H1 (cell line): Measurements from ENCODE around the gene SLC1A6. TPM values are rescaled to one million over a fixed set of nuclear protein-coding genes. Genes with fewer than 3 reads are reported as not detected.

Experiments used
- CTCF ChIA-PET: fragments of 300-600 bp; sonication (Branson Sonifier 250); formaldehyde crosslinking; loops from one replicate; lab custom pipeline; 2021; ENCODE audit not compliant: partially characterized antibody; lab: Charles Lee
- POLR2A ChIA-PET: fragments of 300-600 bp; sonication (Branson Sonifier 250); formaldehyde crosslinking; loops from one replicate; lab custom pipeline; 2021; ENCODE audit warnings: inconsistent platforms; ENCODE audit not compliant: partially characterized antibody; lab: Charles Lee
- DNase-seq, 2 experiments: peaks; one replicate each; pipeline versions ENCODE4 v3.0.0 to v3.0.0-alpha.2; 2010 to 2022; ENCODE audit warnings: low spot score in 2 of 2, low read depth in 1 of 2, mixed read lengths in 1 of 2
- FAIRE-seq: peaks from 2 replicates; lab custom pipeline; 2011; peaks lifted over from hg19 to GRCh38; lab: Jason Lieb, UNC
- H2AFZ ChIP-seq: 2 replicates; pipeline ENCODE4 v1.8.1; 2012; ENCODE audit warnings: low read length, inconsistent platforms
- H2AK5ac ChIP-seq: 2 replicates; pipeline ENCODE4 v1.6.1; 2013; ENCODE audit warnings: low read depth, low read length
- H2BK120ac ChIP-seq: replicated peaks from 2 replicates; pipeline ENCODE3; 2013; ENCODE audit warnings: low read depth, low read length, inconsistent platforms
- H2BK12ac ChIP-seq: 2 replicates; pipeline ENCODE4 v1.6.1; 2013; ENCODE audit warnings: low read depth, low read length
- H2BK15ac ChIP-seq: 2 replicates; pipeline ENCODE4 v1.6.1; 2013; ENCODE audit warnings: low read length
- H2BK20ac ChIP-seq: 2 replicates; pipeline ENCODE4 v1.6.1; 2013; ENCODE audit warnings: low read length
- H2BK5ac ChIP-seq: 2 replicates; pipeline ENCODE4 v1.6.1; 2013; ENCODE audit warnings: low read depth, low read length
- H3K14ac ChIP-seq: 2 replicates; pipeline ENCODE4 v1.6.1; 2013; ENCODE audit warnings: inconsistent platforms; ENCODE audit not compliant: insufficient read length
- H3K18ac ChIP-seq: 2 replicates; pipeline ENCODE4 v1.6.1; 2013; ENCODE audit warnings: low read length; ENCODE audit errors: extremely low read depth
- H3K23ac ChIP-seq: 2 replicates; pipeline ENCODE4 v1.6.1; 2013; ENCODE audit warnings: inconsistent platforms; ENCODE audit not compliant: insufficient read length
- H3K23me2 ChIP-seq: 2 replicates; pipeline ENCODE4 v1.6.1; 2013; ENCODE audit warnings: low read depth, low read length
- H3K27ac ChIP-seq: 2 replicates; pipeline ENCODE4 v1.6.1; 2011; ENCODE audit warnings: low read depth, low read length, inconsistent platforms
- H3K27me3 ChIP-seq, 4 experiments: replicated peaks in 1 of 4; 1 replicate in 1 of 4; 2 replicates in 3 of 4; pipeline versions ENCODE4 v1.6.1 to v1.8.1; 2011 to 2013; ENCODE audit warnings: low read length in 3 of 4, mild to moderate bottlenecking in 3 of 4, inconsistent platforms in 2 of 4, mixed read lengths in 2 of 4, moderate library complexity in 1 of 4; ENCODE audit not compliant: control insufficient read depth in 3 of 4, insufficient read depth in 3 of 4; ENCODE audit errors: extremely low read depth in 1 of 4
- H3K36me3 ChIP-seq, 4 experiments: 2 replicates each; pipeline versions ENCODE4 v1.6.1 to v1.8.1; 2011 to 2013; ENCODE audit warnings: mild to moderate bottlenecking in 4 of 4, low read length in 3 of 4, moderate library complexity in 2 of 4, control low read depth in 1 of 4, inconsistent platforms in 1 of 4; ENCODE audit not compliant: insufficient read depth in 4 of 4, control insufficient read depth in 2 of 4
- H3K4ac ChIP-seq: replicated peaks from 2 replicates; pipeline ENCODE3; 2013; ENCODE audit warnings: low read length, low read depth, mixed read lengths, inconsistent platforms; ENCODE audit not compliant: insufficient read length
- H3K4me1 ChIP-seq, 4 experiments: replicated peaks in 1 of 4; 1 replicate in 1 of 4; 2 replicates in 3 of 4; pipeline versions ENCODE4 v1.6.1 to v1.8.1; 2011 to 2013; ENCODE audit warnings: low read length in 3 of 4, inconsistent platforms in 2 of 4, mixed read lengths in 1 of 4; ENCODE audit not compliant: insufficient read depth in 4 of 4, control insufficient read depth in 3 of 4
- H3K4me2 ChIP-seq, 2 experiments: 2 replicates each; pipeline versions ENCODE4 v1.6.1 to v1.8.1; 2011 to 2013; ENCODE audit warnings: low read depth in 2 of 2, low read length in 2 of 2, control low read depth in 1 of 2, inconsistent platforms in 1 of 2, mild to moderate bottlenecking in 1 of 2; ENCODE audit not compliant: insufficient read depth in 1 of 2
- H3K4me3 ChIP-seq, 4 experiments: fragments of 200-600, 300-600 bp in 1 of 4; sonication (generic), shearing (Covaris generic), sonication (Bioruptor Twin) in 1 of 4; 2 replicates each; pipeline versions ENCODE4 v1.5.1 to v1.8.1; 2011 to 2016; ENCODE audit warnings: low read length in 4 of 4, low read depth in 3 of 4, control low read depth in 2 of 4, inconsistent platforms in 2 of 4, mild to moderate bottlenecking in 2 of 4, mixed read lengths in 1 of 4, moderate library complexity in 1 of 4; ENCODE audit not compliant: insufficient read depth in 2 of 4; ENCODE audit errors: extremely low read depth in 1 of 4
- H3K56ac ChIP-seq: replicated peaks from 2 replicates; pipeline ENCODE3; 2013; ENCODE audit warnings: low read depth, mild to moderate bottlenecking, mixed read lengths, low read length, inconsistent platforms; ENCODE audit not compliant: insufficient read length
- H3K79me1 ChIP-seq: 2 replicates; pipeline ENCODE4 v1.6.1; 2013; ENCODE audit warnings: low read depth, low read length, control low read depth
- H3K79me2 ChIP-seq, 2 experiments: 2 replicates each; pipeline versions ENCODE4 v1.6.1 to v1.8.1; 2012 to 2013; ENCODE audit warnings: low read length in 2 of 2, mild to moderate bottlenecking in 2 of 2, inconsistent platforms in 1 of 2; ENCODE audit not compliant: insufficient read depth in 2 of 2, control insufficient read depth in 1 of 2
- H3K9ac ChIP-seq, 4 experiments: replicated peaks in 1 of 4; 1 replicate in 1 of 4; 2 replicates in 3 of 4; pipeline versions ENCODE4 v1.6.1 to v1.8.1; 2011 to 2013; ENCODE audit warnings: low read depth in 3 of 4, low read length in 3 of 4, control low read depth in 2 of 4, mild to moderate bottlenecking in 2 of 4, moderate library complexity in 2 of 4, inconsistent platforms in 1 of 4; ENCODE audit errors: extremely low read depth in 1 of 4
- H3K9me3 ChIP-seq, 2 experiments: 2 replicates each; pipeline versions ENCODE4 v1.6.1 to v1.8.1; 2012 to 2013; ENCODE audit warnings: mild to moderate bottlenecking in 2 of 2, moderate library complexity in 2 of 2, control low read depth in 1 of 2, inconsistent platforms in 1 of 2, low read depth in 1 of 2, low read length in 1 of 2, mixed read lengths in 1 of 2; ENCODE audit not compliant: insufficient read depth in 2 of 2
- H4K20me1 ChIP-seq, 2 experiments: replicated peaks in 1 of 2; 2 replicates each; pipeline versions ENCODE3 to v1.8.1; 2011 to 2013; ENCODE audit warnings: inconsistent platforms in 2 of 2, low read length in 2 of 2, mild to moderate bottlenecking in 1 of 2; ENCODE audit not compliant: insufficient read depth in 2 of 2, control insufficient read depth in 1 of 2
- H4K5ac ChIP-seq: 2 replicates; pipeline ENCODE4 v1.6.1; 2013; ENCODE audit warnings: low read length, low read depth, mixed read lengths, inconsistent platforms; ENCODE audit not compliant: insufficient read length
- H4K8ac ChIP-seq: 2 replicates; pipeline ENCODE4 v1.8.0; 2013; ENCODE audit warnings: mild to moderate bottlenecking, moderate library complexity, low read length, inconsistent platforms; ENCODE audit not compliant: insufficient read depth; ENCODE audit errors: extremely low read depth
- H4K91ac ChIP-seq: replicated peaks from 2 replicates; pipeline ENCODE3; 2013; ENCODE audit warnings: low read length, mixed read lengths, inconsistent platforms; ENCODE audit not compliant: insufficient read length
- CBX8 ChIP-seq: fragments of 300-800, 300-1000 bp; sonication (generic); IDR thresholded peaks from 2 replicates; pipeline ENCODE4 v1.7.1; 2016; ENCODE audit warnings: low read depth, low read length, borderline replicate concordance
- GTF2F1 ChIP-seq: IDR thresholded peaks from 2 replicates; pipeline ENCODE4 v1.6.1; 2012; ENCODE audit warnings: low read depth, low read length, improper control_type of control experiment, borderline replicate concordance
- SIRT6 ChIP-seq: IDR thresholded peaks from one replicate; pipeline ENCODE4 v1.7.1; 2012; ENCODE audit warnings: low read length, inconsistent platforms
- SP1 ChIP-seq: IDR thresholded peaks from 2 replicates; pipeline ENCODE4 v1.6.1; 2011; ENCODE audit warnings: low read depth, low read length
- WGBS, 2 experiments: shearing (Covaris generic) in 1 of 2; methylation state at CpG; one replicate each; pipeline versions ENCODE4 v1.1.6 to v1.1.7; 2013 to 2015; ENCODE audit warnings: low lambda C conversion rate in 2 of 2, mixed read lengths in 2 of 2, inconsistent platforms in 1 of 2, low coverage in 1 of 2, missing lambda C conversion rate in 1 of 2; ENCODE audit not compliant: insufficient replicate concordance in 2 of 2, insufficient coverage in 1 of 2, insufficient read length in 1 of 2; ENCODE audit errors: extremely low coverage in 1 of 2, missing lambda C conversion rate in 1 of 2; 5-methylcytosine and 5-hydroxymethylcytosine counted together
- polyA plus RNA-seq, 7 experiments: library from polyadenylated mRNA; depleted of rRNA in 3 of 7; stranded (reverse) in 5 of 7; unstranded in 2 of 7; fragments of >200 nt in 5 of 7; fragments of 200-250 nt in 2 of 7; gene quantifications; 1 replicate in 5 of 7; 2 replicates in 1 of 7; 4 replicates in 1 of 7; pipeline versions ENCODE4 v1.2.1 to v1.2.3, GENCODE V29; 2011 to 2013; ENCODE audit warnings: missing spikeins in 2 of 7, mixed read lengths in 2 of 7
- total RNA-seq: library from RNA; stranded (reverse); fragmentation: NEBNext Ultra II Directional; extraction: Animal tissue kit (Norgen Biotek cat#: 25700); gene quantifications from 2 replicates; pipeline ENCODE4 v1.2.1, GENCODE V29; 2021

Gene SLC1A6
- total and polyA plus RNA-seq, 2 of the 8 experiments (the other 6 are each of a cell fraction or from before 2014, with no cell fraction given): 14.0 to 26.6 TPM

DNA sequence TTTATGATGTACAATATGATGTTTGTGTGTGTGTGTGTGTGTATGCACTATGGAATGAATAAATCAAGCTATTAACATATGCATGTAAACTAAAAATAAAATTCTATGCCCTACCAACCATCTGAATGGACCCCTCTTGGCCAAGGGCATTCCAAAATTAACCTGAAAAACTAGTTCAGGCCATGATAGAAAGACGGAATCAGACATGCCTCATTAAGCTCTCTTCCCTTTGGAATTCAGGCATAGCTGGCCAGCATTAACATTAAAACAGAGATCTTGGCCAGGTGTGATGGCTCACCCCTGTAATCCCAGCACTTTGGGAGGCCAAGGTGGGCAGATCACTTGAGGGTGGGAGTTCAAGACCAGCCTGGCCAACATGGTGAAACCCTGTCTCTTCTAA is 18.3 kb upstream of the SLC1A6 start:
- FAIRE-seq: no peak
- H3K4me2 ChIP-seq: no peak overlapping the region
- no peak overlapping the region for H3K9ac ChIP-seq
- no peaks in the 10 kb centered on the region for H4K20me1 ChIP-seq
- WGBS, 2 experiments: 82% methylated on average over 1 of the region's 1 CpG; no CpG with 5 or more reads in 1 of the 2 experiments
- no peak overlapping the region for H4K5ac ChIP-seq
- no peak overlapping the region for H2BK12ac ChIP-seq
- no peaks in the 10 kb centered on the region for H3K4me1 ChIP-seq
- H2BK15ac ChIP-seq: no peak overlapping the region
- no peak overlapping the region for H3K56ac ChIP-seq
- no peaks in the 10 kb centered on the region for H3K36me3 ChIP-seq
- ChIA-PET CTCF (interaction anchor here (0.8 kb wide), 1 partner anchor 12 kb away, joined by 3 read pairs; a partner anchor contains a TSS), POLR2A (no interaction called here)
- no peak overlapping the region for H2BK20ac ChIP-seq
- no peak overlapping the region for H3K18ac ChIP-seq
- H3K27me3 ChIP-seq: peaks cover 0 to 3% (median 0%) of the 10 kb centered on the region in 4 experiments; a peak in 2 of 7 replicates
- H3K23ac ChIP-seq: no peak overlapping the region
- no peaks in the 10 kb centered on the region for H3K23me2 ChIP-seq
- no peak overlapping the region for H2AFZ ChIP-seq
- TF ChIP-seq SIRT6 (no peak), SP1 (no peak), CBX8 (no peak), GTF2F1 (no peak)
- H3K79me1 ChIP-seq: no peaks in the 10 kb centered on the region
- H3K14ac ChIP-seq: no peak overlapping the region
- no peak overlapping the region for H4K8ac ChIP-seq
- no peak overlapping the region for H4K91ac ChIP-seq
- no peaks in the 10 kb centered on the region for H3K79me2 ChIP-seq
- no peak overlapping the region for H3K27ac ChIP-seq
- no peak overlapping the region for H2BK5ac ChIP-seq
- no peak overlapping the region for H2BK120ac ChIP-seq
- peaks cover 2 to 11% of the 10 kb centered on the region in 2 experiments; a peak in 3 of 4 replicates for H3K9me3 ChIP-seq
- no peak overlapping the region for H2AK5ac ChIP-seq
- H3K4me3 ChIP-seq: no peak overlapping the region
- no peak overlapping the region for H3K4ac ChIP-seq
- no peak for DNase-seq
